ENCODE data around the gene FASN. TPM values are rescaled to one million over a fixed set of nuclear protein-coding genes. Genes with fewer than 3 reads are reported as not detected.
A peak's percentile ranks its signal among the peaks of the same experiment; 100 is the strongest.

The FASN gene
- total and polyA plus RNA-seq, 2 of the 13 experiments (the other 11 are each of a cell fraction or from before 2014, with no cell fraction given): 51.7 to 101 TPM

DNA sequence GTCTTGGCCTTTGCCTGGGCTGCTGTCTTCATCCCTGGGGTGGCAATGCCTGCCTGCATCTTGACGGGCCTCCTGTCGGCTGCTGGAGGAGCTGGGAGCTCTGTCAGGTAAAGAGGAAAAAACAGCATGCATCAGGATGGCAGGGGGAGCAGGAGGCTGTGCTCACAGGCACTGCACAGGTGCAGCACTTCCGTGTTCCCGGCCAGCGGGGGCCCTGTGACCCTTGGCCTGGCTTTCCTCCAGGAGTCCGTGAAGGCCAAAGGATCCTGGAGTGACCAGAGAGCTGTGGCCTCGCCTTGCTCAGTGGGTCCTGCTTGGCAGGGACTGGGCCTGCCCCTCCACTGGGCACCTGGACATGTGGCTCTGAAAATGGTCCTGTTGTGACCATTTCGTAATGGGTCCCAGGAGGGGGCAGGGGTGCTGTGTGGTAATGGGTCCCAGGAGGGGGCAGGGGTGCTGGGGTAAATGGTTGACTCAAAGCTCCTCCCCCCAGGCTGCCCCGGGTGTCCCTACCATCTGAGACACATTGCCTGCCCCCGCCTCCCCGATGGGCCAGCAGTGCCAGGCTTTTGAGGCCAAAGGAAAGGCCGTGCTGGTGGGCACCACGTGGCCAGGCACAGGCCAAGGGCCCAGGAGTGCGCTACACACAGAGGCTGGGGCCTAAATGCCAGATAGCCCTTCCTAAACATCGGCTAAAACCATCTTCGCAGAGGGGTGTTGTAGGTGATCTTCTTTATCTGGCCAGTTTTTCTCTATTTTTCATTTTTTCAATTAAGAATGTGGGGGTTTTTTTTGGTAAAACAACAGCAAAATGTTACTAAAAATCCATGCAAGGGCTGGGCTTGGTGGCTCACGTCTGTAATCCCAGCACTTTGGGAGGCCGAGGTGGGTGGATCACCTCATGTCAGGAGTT lies 4.0 kb upstream of the FASN start:
- H3K36me3 ChIP-seq (replicated peaks in 1 of 2; ENCODE audit: control insufficient read depth in 1 of 2, insufficient read depth in 2 of 2, low read length in 2 of 2): no peaks in the 10 kb centered on the region
- H2AFZ ChIP-seq (ENCODE audit: low read length): no peak overlapping the region
- BruUV-seq (replicated peaks): no TSS peak
- H3K4me2 ChIP-seq (ENCODE audit: low read depth, low read length): peak overlapping the region; percentile 65
- ChIA-PET POLR2A (interaction anchor here (0.8 to 5.9 kb wide), 19 partner anchors 11 to 399 kb away, joined by 3 to 61 read pairs (median 4); partner anchors contain the start of genes ARHGDIA, CENPX, DCXR and LRRC45), CTCF (ENCODE audit: low intra/inter-chr PET ratio, low total read pairs) (no interaction called here)
- H3K9me3 ChIP-seq (ENCODE audit: low read length): no peaks in the 10 kb centered on the region
- intact Hi-C loops (cut with micrococcal nuclease; ENCODE audit: unreplicated experiment) (loop anchor here (2.0 to 10.0 kb wide), 2 partner anchors 65 to 133 kb away; partner anchors contain the start of gene DCXR), in situ Hi-C loops (cut with HindIII; ENCODE audit: extremely low pct_ligation_motif_present, low pct_unique_long_range_greater_than_20kb) (no loop called here)
- H3K79me2 ChIP-seq (ENCODE audit: insufficient read depth, low read length): peaks cover 26% of the 10 kb centered on the region
- peak; percentile 57 for FAIRE-seq
- peak; percentile 87 for DNase-seq (ENCODE audit: low spot score)
- no peaks in the 10 kb centered on the region; a peak in 1 of 5 replicates for H3K27me3 ChIP-seq (ENCODE audit: control insufficient read depth in 1 of 2, insufficient read depth in 2 of 2, low read length in 2 of 2)
- H3K9ac ChIP-seq (ENCODE audit: insufficient read depth, low read depth, low read length): peak overlapping the region; percentile 65
- H3K4me3 ChIP-seq (replicated peaks in 1 of 3; ENCODE audit: insufficient read depth in 1 of 3, low read depth in 2 of 3, low read length in 3 of 3): peak overlapping the region in 2 of 3 experiments; percentile 4 to 54; a peak in 3 of 6 replicates
- H4K20me1 ChIP-seq (ENCODE audit: insufficient read depth, low read length): peaks cover 2% of the 10 kb centered on the region; the same call in 1 of the 2 replicates
- H3K27ac ChIP-seq (ENCODE audit: extremely low read length, insufficient read depth, low read length): peak overlapping the region; percentile 81
- ATAC-seq: peak; percentile 2
- H3K4me1 ChIP-seq (ENCODE audit: insufficient read depth, low read length): peaks cover 80% of the 10 kb centered on the region
- 6% methylated on average over 18 of the region's 18 CpGs for WGBS (ENCODE audit: low lambda C conversion rate)
- TF ChIP-seq, protein P1, sequence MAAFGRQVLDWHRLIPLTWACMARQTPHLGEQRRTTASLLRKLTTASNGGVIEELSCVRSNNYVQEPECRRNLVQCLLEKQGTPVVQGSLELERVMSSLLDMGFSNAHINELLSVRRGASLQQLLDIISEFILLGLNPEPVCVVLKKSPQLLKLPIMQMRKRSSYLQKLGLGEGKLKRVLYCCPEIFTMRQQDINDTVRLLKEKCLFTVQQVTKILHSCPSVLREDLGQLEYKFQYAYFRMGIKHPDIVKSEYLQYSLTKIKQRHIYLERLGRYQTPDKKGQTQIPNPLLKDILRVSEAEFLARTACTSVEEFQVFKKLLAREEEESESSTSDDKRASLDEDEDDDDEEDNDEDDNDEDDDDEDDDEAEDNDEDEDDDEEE (CRISPR knock-in tag; IDR thresholded peaks at IDR 0.05): no peak; the same call in 1 of the 2 replicates
- TF ChIP-seq ZNF34 (CRISPR knock-in tag; IDR thresholded peaks at IDR 0.05; ENCODE audit: borderline replicate concordance) (0 out of 2 replicates have a peak, but pooled peaks have one; percentile 9), GLI4 (CRISPR knock-in tag; IDR thresholded peaks at IDR 0.05; ENCODE audit: borderline replicate concordance) (no peak), RFX5 (IDR thresholded peaks at IDR 0.05; ENCODE audit: low read depth, low read length) (no peak), RBFOX2 (IDR thresholded peaks at IDR 0.05; ENCODE audit: low read depth, low read length) (peak; percentile 64), MTF1 (CRISPR knock-in tag; IDR thresholded peaks at IDR 0.05) (no peak), ZNF33B (CRISPR knock-in tag; IDR thresholded peaks at IDR 0.05) (no peak), ZNF296 (CRISPR knock-in tag; conservative IDR thresholded peaks at IDR 0.05) (peak; percentile 98), E2F1 (CRISPR knock-in tag; IDR thresholded peaks at IDR 0.05) (no peak; the same call in 1 of the 2 replicates), CEBPZ (IDR thresholded peaks at IDR 0.05; ENCODE audit: low read length) (no peak), HOXA3 (CRISPR knock-in tag; IDR thresholded peaks at IDR 0.05) (peak; percentile 72), TBX2 (CRISPR knock-in tag; IDR thresholded peaks at IDR 0.05; ENCODE audit: borderline replicate concordance) (peak; percentile 90)
- TF ChIP-seq, protein P2, sequence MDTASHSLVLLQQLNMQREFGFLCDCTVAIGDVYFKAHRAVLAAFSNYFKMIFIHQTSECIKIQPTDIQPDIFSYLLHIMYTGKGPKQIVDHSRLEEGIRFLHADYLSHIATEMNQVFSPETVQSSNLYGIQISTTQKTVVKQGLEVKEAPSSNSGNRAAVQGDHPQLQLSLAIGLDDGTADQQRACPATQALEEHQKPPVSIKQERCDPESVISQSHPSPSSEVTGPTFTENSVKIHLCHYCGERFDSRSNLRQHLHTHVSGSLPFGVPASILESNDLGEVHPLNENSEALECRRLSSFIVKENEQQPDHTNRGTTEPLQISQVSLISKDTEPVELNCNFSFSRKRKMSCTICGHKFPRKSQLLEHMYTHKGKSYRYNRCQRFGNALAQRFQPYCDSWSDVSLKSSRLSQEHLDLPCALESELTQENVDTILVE (CRISPR knock-in tag; IDR thresholded peaks at IDR 0.05): peak; percentile 81

Data from HepG2 (cell line).